IPS-20b (cell line): Measurements from ENCODE around the gene TTLL13.

Experiments
- H3K27ac ChIP-seq: one replicate; pipeline ENCODE4 v1.5.1; 2013; ENCODE audit warnings: low read length
- H3K27me3 ChIP-seq: 2 replicates; pipeline ENCODE4 v1.6.1; 2013; ENCODE audit warnings: mild to moderate bottlenecking, low read length, inconsistent platforms; ENCODE audit not compliant: insufficient read depth
- H3K36me3 ChIP-seq: 2 replicates; pipeline ENCODE4 v1.6.1; 2013; ENCODE audit warnings: low read depth, mild to moderate bottlenecking, inconsistent platforms, low read length, moderate library complexity; ENCODE audit not compliant: insufficient read depth
- H3K4me1 ChIP-seq: 2 replicates; pipeline ENCODE4 v1.6.1; 2013; ENCODE audit warnings: mild to moderate bottlenecking, control low read depth, inconsistent platforms, low read length, moderate library complexity; ENCODE audit not compliant: insufficient read depth
- H3K4me3 ChIP-seq: 2 replicates; pipeline ENCODE4 v1.5.1; 2013; ENCODE audit warnings: mild to moderate bottlenecking, low read length, inconsistent platforms
- H3K9ac ChIP-seq: 2 replicates; pipeline ENCODE4 v1.6.1; 2013; ENCODE audit warnings: low read depth, mild to moderate bottlenecking, inconsistent platforms, low read length, moderate library complexity
- H3K9me3 ChIP-seq: 2 replicates; pipeline ENCODE4 v1.6.1; 2013; ENCODE audit warnings: mild to moderate bottlenecking, low read depth, low read length, inconsistent platforms; ENCODE audit not compliant: insufficient read depth

The TTLL13 gene

DNA sequence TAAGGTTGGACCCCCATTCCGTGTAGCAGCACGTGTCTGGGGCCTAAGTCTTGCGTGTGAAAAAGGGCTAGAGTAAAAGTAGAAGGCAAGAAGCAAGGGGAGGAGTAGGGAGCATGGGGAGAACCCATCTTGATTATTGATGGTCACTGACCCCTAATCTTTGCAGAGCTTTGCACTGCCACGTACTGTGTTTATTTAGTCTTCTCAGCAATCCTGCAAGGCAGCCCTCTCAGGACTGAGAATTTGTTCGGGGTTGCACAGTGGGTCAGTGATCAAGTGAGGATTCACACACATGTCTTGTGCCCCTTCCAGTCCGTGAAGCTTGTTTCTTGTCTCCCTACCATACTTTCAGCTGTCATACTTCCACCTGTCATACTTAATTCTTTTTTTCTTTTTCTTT, 41.0 kb upstream of the TTLL13 start:
- Histone ChIP-seq H3K9me3 (no peaks in the 10 kb centered on the region), H3K4me1 (no peaks in the 10 kb centered on the region), H3K9ac (no peak overlapping the region), H3K27me3 (no peaks in the 10 kb centered on the region), H3K27ac (no peak overlapping the region), H3K36me3 (peaks cover 10% of the 10 kb centered on the region; the same call in 1 of the 2 replicates), H3K4me3 (no peak overlapping the region)

DNA sequence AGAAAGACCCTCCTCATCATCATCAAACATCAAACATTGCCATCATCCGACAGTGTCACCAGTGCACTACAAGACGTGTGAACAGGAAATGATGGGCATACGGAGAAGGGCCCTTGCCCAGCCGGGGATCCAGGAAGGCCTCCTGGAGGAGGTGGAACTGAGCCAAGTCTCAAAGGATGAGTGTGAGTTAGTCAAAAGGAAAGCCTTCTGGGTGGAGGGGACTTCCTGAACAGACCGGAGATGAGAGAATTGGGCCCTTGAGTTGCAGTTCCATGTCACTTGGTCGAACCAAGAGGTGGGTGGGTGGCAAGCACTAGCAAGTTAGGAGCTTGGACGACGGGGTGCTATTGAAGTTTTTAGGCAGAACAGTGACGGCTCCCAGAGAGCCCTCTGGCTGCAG, 39.8 kb upstream of the TTLL13 start:
- Histone ChIP-seq H3K36me3 (peaks cover 10% of the 10 kb centered on the region; the same call in 1 of the 2 replicates), H3K27me3 (no peaks in the 10 kb centered on the region), H3K9me3 (no peaks in the 10 kb centered on the region), H3K4me3 (no peak overlapping the region), H3K27ac (no peak overlapping the region), H3K4me1 (no peaks in the 10 kb centered on the region), H3K9ac (no peak overlapping the region)

DNA sequence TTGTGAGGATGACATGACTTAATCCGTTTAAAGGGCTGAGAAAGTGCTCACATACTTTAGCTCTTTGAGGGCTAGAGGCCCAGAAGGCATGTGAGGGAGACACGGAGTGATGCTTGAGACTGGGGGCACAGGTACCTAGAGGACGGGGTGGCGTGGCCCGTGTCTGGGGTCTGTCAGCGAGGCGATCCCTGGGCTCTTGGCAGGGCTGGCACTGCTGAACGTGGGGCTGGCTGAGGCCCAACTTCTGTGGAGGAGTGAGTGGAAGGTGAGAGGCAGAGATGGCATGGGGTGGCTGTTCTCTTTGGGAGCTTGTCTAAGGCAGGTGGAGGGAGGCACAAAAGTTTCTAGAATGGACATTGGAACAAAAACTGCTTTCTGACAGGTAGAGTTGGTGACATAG, 38.8 kb upstream of the TTLL13 start:
- Histone ChIP-seq H3K36me3 (peaks cover 10% of the 10 kb centered on the region; the same call in 1 of the 2 replicates), H3K27ac (no peak overlapping the region), H3K27me3 (no peaks in the 10 kb centered on the region), H3K9me3 (no peaks in the 10 kb centered on the region), H3K4me3 (no peak overlapping the region), H3K4me1 (no peaks in the 10 kb centered on the region), H3K9ac (no peak overlapping the region)

DNA sequence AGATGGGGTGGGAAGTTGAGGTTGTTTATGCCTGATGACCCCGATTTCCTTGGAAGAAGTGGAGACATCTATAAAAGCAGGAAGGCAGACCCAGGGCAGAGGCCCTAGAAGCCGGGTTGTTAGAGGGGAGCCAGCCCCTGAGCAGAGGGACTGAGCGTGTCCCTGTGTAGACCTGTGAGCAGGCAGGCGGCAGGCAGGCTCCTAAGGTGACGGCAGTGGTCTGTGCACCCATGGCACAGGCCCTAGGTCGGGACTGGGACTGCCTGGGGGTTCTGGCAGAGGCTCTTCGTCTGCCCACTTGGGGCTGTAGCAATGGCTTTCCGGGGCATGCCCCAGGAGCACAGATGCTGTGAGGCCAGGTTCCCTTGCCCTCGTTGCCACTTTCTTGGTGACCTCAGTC, 38.3 kb upstream of the TTLL13 start:
- no peak overlapping the region for H3K27ac ChIP-seq
- H3K27me3 ChIP-seq, result no peaks in the 10 kb centered on the region
- H3K4me3 ChIP-seq, result no peak overlapping the region
- no peak overlapping the region for H3K9ac ChIP-seq
- H3K36me3 ChIP-seq, result peaks cover 7% of the 10 kb centered on the region; the same call in 1 of the 2 replicates
- no peaks in the 10 kb centered on the region for H3K4me1 ChIP-seq
- no peaks in the 10 kb centered on the region for H3K9me3 ChIP-seq

DNA sequence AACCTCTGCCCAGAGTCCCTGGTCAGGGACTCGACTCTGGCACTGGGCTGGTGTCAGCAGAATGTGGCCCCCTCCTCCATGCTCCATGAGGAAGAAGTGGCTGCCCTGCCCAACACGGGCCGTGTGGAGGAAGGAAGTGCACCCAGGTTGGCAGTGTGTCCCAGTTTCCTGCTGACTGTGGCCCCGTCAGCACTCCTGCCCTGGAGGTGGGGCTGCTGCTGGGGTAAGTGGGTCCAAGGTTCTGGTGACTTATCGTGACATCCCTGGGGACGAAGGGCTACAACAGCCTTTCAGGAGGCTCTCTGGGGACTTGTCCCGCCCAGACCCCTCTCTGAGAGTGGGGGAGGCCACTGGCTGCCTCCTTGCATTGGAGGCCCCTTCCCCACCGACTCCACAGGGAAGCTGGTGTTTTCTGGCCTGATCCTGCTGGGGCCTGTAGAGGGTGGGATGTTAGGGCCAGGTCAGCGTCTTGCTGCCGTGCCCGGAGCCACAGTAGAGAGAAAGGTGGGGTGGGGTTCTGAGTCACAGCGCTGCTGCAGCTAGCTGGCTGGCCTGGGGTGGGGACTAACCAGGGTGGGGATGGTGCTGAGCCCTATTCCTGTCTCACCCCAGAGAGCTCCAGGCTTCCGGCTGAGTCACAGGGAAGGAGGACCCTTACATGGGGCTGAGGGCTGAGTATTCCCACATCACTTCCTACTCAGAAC, 37.8 kb upstream of the TTLL13 start:
- Histone ChIP-seq H3K4me3 (no peak overlapping the region), H3K36me3 (peaks cover 4% of the 10 kb centered on the region; the same call in 1 of the 2 replicates), H3K27ac (no peak overlapping the region), H3K27me3 (no peaks in the 10 kb centered on the region), H3K4me1 (no peaks in the 10 kb centered on the region), H3K9me3 (no peaks in the 10 kb centered on the region), H3K9ac (no peak overlapping the region)

DNA sequence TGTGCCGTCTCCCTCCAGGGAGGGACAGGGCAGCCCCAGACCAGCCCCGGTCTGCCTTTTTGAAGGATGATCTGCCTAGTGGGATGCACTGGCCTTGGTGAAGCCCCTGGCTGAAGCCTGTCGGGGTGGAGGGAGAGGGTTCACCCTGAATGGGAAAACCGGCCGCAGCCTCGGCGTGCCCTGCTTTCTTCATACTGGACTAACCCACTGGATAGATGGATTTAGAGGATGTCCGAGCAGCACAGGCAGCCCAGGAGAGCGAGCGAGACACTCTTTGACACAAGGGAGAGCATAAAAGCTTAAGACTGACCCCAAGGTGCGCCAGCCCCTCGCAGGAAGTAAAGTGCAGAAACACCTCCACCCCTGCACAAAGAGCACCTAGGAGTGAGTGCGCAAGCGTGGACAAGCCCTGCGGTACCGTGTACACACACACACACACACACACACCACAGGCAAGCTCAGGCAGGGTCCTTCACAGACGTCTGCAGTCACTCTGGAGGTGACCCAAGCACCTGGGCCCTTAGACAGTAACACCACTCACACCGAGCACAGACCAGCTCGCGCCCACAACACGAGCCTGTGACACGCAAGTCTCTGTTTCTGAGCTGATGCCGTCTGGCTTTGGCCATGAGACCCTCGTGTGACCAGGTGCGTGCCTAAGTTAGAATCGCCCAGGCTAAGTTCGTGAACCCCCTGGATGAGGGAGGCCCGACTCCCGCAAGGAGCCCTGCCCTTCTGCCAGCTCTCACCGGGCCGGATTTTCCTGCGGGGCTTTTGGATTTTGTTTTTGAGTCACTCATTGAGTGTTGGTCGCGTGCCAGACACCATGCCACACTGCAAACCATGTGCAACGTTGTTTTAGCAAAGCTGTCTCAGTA, 36.9 kb upstream of the TTLL13 start:
- no peaks in the 10 kb centered on the region for H3K4me1 ChIP-seq

DNA sequence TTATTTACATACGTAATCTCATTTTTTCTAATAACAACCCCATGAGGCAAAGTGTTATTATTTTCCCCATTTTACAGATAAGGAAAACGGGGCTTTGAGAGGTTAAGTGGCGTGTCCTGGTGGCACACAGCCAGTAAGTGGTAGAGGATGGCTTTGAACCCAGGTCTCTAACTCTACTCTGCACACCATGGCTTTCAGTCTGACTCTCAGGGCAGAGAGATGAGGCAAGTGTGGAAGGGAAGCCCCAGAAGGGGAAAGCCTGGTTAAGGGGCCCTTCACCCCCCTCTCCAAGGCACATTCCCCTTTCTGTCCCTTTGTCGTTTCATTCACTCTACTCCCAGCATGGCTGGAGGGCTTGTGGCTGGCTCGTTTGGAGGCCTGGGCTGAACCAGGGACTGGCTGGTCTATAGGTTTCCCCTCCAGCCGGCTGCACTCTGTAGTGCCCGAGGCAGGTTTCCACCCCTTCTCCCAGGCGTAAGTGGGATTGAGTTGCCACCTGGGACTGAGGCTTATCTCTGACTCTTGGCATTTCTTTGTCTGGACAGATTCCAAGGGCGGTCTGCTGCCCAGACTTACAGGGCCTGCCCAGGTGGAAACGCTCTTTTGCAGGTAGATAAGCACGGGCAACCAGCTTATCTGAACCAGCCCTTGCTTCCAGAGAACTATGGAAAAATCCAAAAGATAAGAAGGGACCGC, 36.1 kb upstream of the TTLL13 start:
- no peaks in the 10 kb centered on the region for H3K27me3 ChIP-seq
- no peak overlapping the region for H3K27ac ChIP-seq
- no peaks in the 10 kb centered on the region for H3K4me1 ChIP-seq

More for the DNA sequence above, 36.9 kb upstream of the TTLL13 start:
- Histone ChIP-seq H3K9me3 (no peaks in the 10 kb centered on the region), H3K4me3 (no peak overlapping the region), H3K27ac (no peak overlapping the region), H3K36me3 (peaks cover 9% of the 10 kb centered on the region), H3K9ac (no peak overlapping the region), H3K27me3 (no peaks in the 10 kb centered on the region)

DNA sequence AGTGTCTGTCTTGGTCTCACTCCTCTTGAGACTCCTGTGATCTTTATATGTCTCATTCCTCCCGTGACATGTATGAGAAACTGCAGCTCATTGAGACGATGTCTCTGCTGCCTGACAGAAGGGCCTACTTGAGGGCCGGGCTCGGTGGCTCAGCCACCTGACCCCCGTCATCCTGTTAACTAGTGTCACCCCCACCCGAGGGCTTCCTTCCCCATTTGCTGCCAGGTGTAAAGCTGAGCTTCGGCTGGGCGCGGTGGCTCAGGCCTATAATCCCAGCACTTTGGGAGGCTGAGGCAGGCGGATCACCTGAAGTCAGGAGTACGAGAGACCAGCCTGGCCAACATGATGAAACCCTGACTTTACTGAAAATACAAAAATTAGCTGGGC, 35.5 kb upstream of the TTLL13 start:
- H3K9ac ChIP-seq, result no peak overlapping the region
- H3K27ac ChIP-seq, result no peak overlapping the region
- no peaks in the 10 kb centered on the region for H3K27me3 ChIP-seq
- peaks cover 18% of the 10 kb centered on the region for H3K36me3 ChIP-seq
- no peaks in the 10 kb centered on the region for H3K4me1 ChIP-seq
- no peak overlapping the region for H3K4me3 ChIP-seq
- no peaks in the 10 kb centered on the region for H3K9me3 ChIP-seq

More for the DNA sequence above, 36.1 kb upstream of the TTLL13 start:
- H3K36me3 ChIP-seq, result peaks cover 17% of the 10 kb centered on the region
- no peaks in the 10 kb centered on the region for H3K9me3 ChIP-seq
- H3K4me3 ChIP-seq, result no peak overlapping the region
- no peak overlapping the region for H3K9ac ChIP-seq

DNA sequence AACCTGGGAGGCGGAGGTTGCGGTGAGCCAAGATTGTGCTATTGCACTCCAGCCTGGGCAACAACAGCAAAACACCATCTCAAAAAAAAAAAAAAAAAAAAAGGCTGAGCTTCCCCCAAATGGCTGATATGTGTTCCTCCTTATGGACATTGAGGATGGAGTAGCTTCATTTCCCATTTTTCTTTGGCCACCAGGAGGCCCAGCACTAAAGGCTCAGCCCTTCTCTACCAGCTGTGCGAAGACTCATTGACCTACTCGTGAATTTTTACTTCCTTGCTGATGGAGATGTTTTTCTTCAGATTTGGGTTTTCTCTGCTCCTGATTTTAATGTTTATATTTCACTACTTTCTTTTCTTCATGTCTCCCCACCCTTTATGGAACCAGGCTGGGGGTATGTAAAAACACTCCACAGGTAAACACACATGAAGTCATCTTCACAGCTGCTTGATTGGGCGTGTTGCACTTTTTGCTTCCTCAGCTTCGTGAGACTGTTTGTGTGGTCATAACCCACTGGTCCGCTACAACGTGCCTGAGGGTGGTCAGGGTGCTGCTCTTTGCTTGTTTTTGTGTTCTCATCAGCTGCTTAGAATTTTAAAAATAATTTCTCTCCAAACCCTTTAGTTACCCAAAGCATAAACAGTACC, 34.7 kb upstream of the TTLL13 start:
- H3K4me1 ChIP-seq, result no peaks in the 10 kb centered on the region
- H3K36me3 ChIP-seq, result peaks cover 18% of the 10 kb centered on the region
- no peak overlapping the region for H3K9ac ChIP-seq
- H3K27me3 ChIP-seq, result no peaks in the 10 kb centered on the region
- H3K9me3 ChIP-seq, result no peaks in the 10 kb centered on the region
- no peak overlapping the region for H3K27ac ChIP-seq
- no peak overlapping the region for H3K4me3 ChIP-seq

DNA sequence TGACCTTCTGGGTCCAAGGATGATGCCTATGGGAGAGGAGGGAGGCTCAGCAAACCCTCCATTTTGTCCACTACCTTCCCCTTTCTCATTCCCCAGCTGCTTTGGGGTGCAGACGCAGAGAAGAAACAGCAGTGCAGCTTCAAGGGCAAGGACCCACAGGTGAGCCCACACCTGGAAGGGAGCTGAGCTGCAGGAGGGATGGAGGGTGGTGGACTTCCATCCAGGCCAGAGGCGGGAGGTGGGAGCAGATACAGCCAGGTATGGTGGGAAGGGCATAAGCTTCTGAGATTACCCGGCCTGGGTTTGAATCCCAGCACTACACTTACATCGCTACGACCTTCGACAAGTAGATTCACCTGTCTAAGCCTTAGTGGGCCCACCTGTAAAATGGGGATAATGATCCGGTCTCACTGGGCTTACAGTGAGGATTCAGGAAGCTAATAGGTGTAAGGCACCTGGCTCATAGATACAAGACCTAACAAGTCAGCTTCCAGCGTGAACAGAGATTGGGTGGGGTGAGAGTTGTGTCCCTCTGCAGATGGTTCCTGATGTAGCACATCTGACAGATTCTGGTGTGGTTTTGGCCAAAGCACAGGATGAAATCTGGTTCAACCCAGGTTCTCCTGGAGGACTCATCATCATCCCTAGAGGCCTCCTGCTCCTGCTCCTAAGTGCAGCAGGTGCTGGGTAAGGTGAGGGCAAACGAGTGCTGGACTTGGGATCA, 31.5 kb upstream of the TTLL13 start:
- H3K9ac ChIP-seq, result no peak overlapping the region; the same call in 1 of the 2 replicates
- no peaks in the 10 kb centered on the region for H3K9me3 ChIP-seq
- no peak overlapping the region for H3K27ac ChIP-seq
- H3K27me3 ChIP-seq, result no peaks in the 10 kb centered on the region
- H3K4me1 ChIP-seq, result no peaks in the 10 kb centered on the region
- no peak overlapping the region for H3K4me3 ChIP-seq
- H3K36me3 ChIP-seq, result peaks cover 21% of the 10 kb centered on the region
